ENCODE measurements around the gene CPXM1.

Gene CPXM1

GRCh38 chr20:2800521-2801285, at the start of gene CPXM1:
Gene CPXM1 (minus strand): TSS chr20:2800627. CDS start chr20:2800572, 55 bp downstream.
- H3K4me1 ChIP-seq (ENCODE audit: control insufficient read depth, insufficient read depth, low read length), result peaks cover 13% of the 10 kb centered on the region; the same call in 1 of the 2 replicates
- H3K9ac ChIP-seq (ENCODE audit: low read depth, low read length), result peak within 1 kb of the TSS; percentile 37
- peak within 1 kb of the TSS; percentile 96 for H3K4me3 ChIP-seq (ENCODE audit: low read depth, low read length)
- peaks cover 26% of the 10 kb centered on the region for H3K36me3 ChIP-seq (ENCODE audit: control insufficient read depth, insufficient read depth, low read length)
- peaks cover 62% of the 10 kb centered on the region for H3K27me3 ChIP-seq (ENCODE audit: control insufficient read depth, insufficient read depth, low read length)
- H3K27ac ChIP-seq (ENCODE audit: low read depth, low read length), result peak within 1 kb of the TSS; percentile 36
- no peaks in the 10 kb centered on the region for H3K9me3 ChIP-seq (ENCODE audit: control insufficient read depth, insufficient read depth, low read length)

- H3K9ac ChIP-seq (ENCODE audit: low read depth, low read length), result no peak overlapping the region
- H3K36me3 ChIP-seq (ENCODE audit: control insufficient read depth, insufficient read depth, low read length), result no peaks in the 10 kb centered on the region
- no peaks in the 10 kb centered on the region; the same call in 1 of the 2 replicates for H3K27me3 ChIP-seq (ENCODE audit: control insufficient read depth, insufficient read depth, low read length)
- no peak overlapping the region for H3K27ac ChIP-seq (ENCODE audit: low read depth, low read length)
- no peaks in the 10 kb centered on the region for H3K9me3 ChIP-seq (ENCODE audit: control insufficient read depth, insufficient read depth, low read length)
- no peak overlapping the region for H3K4me3 ChIP-seq (ENCODE audit: low read depth, low read length)
- no peaks in the 10 kb centered on the region for H3K4me1 ChIP-seq (ENCODE audit: control insufficient read depth, insufficient read depth, low read length)
Measured at GRCh38 chr20:2849529-2849928, 49.1 kb upstream of the CPXM1 start.

GRCh38 chr20:2847802-2848201, 47.4 kb upstream of the CPXM1 start:
- Histone ChIP-seq H3K9ac (ENCODE audit: low read depth, low read length) (no peak overlapping the region), H3K4me1 (ENCODE audit: control insufficient read depth, insufficient read depth, low read length) (no peaks in the 10 kb centered on the region), H3K4me3 (ENCODE audit: low read depth, low read length) (no peak overlapping the region), H3K27ac (ENCODE audit: low read depth, low read length) (no peak overlapping the region), H3K27me3 (ENCODE audit: control insufficient read depth, insufficient read depth, low read length) (no peaks in the 10 kb centered on the region; the same call in 1 of the 2 replicates), H3K36me3 (ENCODE audit: control insufficient read depth, insufficient read depth, low read length) (no peaks in the 10 kb centered on the region), H3K9me3 (ENCODE audit: control insufficient read depth, insufficient read depth, low read length) (no peaks in the 10 kb centered on the region)

- no peak overlapping the region for H3K27ac ChIP-seq (ENCODE audit: low read depth, low read length)
- no peaks in the 10 kb centered on the region for H3K4me1 ChIP-seq (ENCODE audit: control insufficient read depth, insufficient read depth, low read length)
- no peaks in the 10 kb centered on the region for H3K9me3 ChIP-seq (ENCODE audit: control insufficient read depth, insufficient read depth, low read length)
- H3K9ac ChIP-seq (ENCODE audit: low read depth, low read length), result no peak overlapping the region
- no peaks in the 10 kb centered on the region; the same call in 1 of the 2 replicates for H3K27me3 ChIP-seq (ENCODE audit: control insufficient read depth, insufficient read depth, low read length)
- no peak overlapping the region for H3K4me3 ChIP-seq (ENCODE audit: low read depth, low read length)
- no peaks in the 10 kb centered on the region for H3K36me3 ChIP-seq (ENCODE audit: control insufficient read depth, insufficient read depth, low read length)
Measured at GRCh38 chr20:2846698-2847097, 46.3 kb upstream of the CPXM1 start.

GRCh38 chr20:2845607-2846006, 45.2 kb upstream of the CPXM1 start:
- H3K9me3 ChIP-seq (ENCODE audit: control insufficient read depth, insufficient read depth, low read length), result no peaks in the 10 kb centered on the region
- no peaks in the 10 kb centered on the region; the same call in none of the 2 replicates for H3K27me3 ChIP-seq (ENCODE audit: control insufficient read depth, insufficient read depth, low read length)
- no peak overlapping the region for H3K4me3 ChIP-seq (ENCODE audit: low read depth, low read length)
- H3K9ac ChIP-seq (ENCODE audit: low read depth, low read length), result no peak overlapping the region
- H3K27ac ChIP-seq (ENCODE audit: low read depth, low read length), result no peak overlapping the region
- no peaks in the 10 kb centered on the region for H3K36me3 ChIP-seq (ENCODE audit: control insufficient read depth, insufficient read depth, low read length)
- 0 out of 2 replicates have a peak, but pooled peaks cover 3% of the 10 kb centered on the region for H3K4me1 ChIP-seq (ENCODE audit: control insufficient read depth, insufficient read depth, low read length)

GRCh38 chr20:2840967-2841531, 40.6 kb upstream of the CPXM1 start:
- Histone ChIP-seq H3K9me3 (ENCODE audit: control insufficient read depth, insufficient read depth, low read length) (no peaks in the 10 kb centered on the region), H3K4me3 (ENCODE audit: low read depth, low read length) (peak overlapping the region; percentile 84), H3K36me3 (ENCODE audit: control insufficient read depth, insufficient read depth, low read length) (no peaks in the 10 kb centered on the region), H3K27me3 (ENCODE audit: control insufficient read depth, insufficient read depth, low read length) (peaks cover 14% of the 10 kb centered on the region), H3K9ac (ENCODE audit: low read depth, low read length) (no peak overlapping the region), H3K4me1 (ENCODE audit: control insufficient read depth, insufficient read depth, low read length) (0 out of 2 replicates have a peak, but pooled peaks cover 3% of the 10 kb centered on the region), H3K27ac (ENCODE audit: low read depth, low read length) (no peak overlapping the region)

- H3K36me3 ChIP-seq (ENCODE audit: control insufficient read depth, insufficient read depth, low read length), result no peaks in the 10 kb centered on the region
- H3K9ac ChIP-seq (ENCODE audit: low read depth, low read length), result peak within 1 kb of the TSS; percentile 68
- peaks cover 14% of the 10 kb centered on the region for H3K27me3 ChIP-seq (ENCODE audit: control insufficient read depth, insufficient read depth, low read length)
- H3K27ac ChIP-seq (ENCODE audit: low read depth, low read length), result no peak within 1 kb of the TSS
- H3K4me3 ChIP-seq (ENCODE audit: low read depth, low read length), result peak within 1 kb of the TSS; percentile 84
- no peaks in the 10 kb centered on the region for H3K9me3 ChIP-seq (ENCODE audit: control insufficient read depth, insufficient read depth, low read length)
- 0 out of 2 replicates have a peak, but pooled peaks cover 3% of the 10 kb centered on the region for H3K4me1 ChIP-seq (ENCODE audit: control insufficient read depth, insufficient read depth, low read length)
Measured at GRCh38 chr20:2840138-2840966, 39.9 kb upstream of the CPXM1 start, which contains the start of the genes PCED1A and VPS16. Gene PCED1A (minus strand): TSS chr20:2840655. CDS start chr20:2839912, 743 bp downstream. Gene VPS16 (plus strand): TSS chr20:2840745. CDS start chr20:2840775, 30 bp downstream.

GRCh38 chr20:2839732-2840137, 39.3 kb upstream of the CPXM1 start:
- H3K27ac ChIP-seq (ENCODE audit: low read depth, low read length), result no peak overlapping the region
- H3K9me3 ChIP-seq (ENCODE audit: control insufficient read depth, insufficient read depth, low read length), result no peaks in the 10 kb centered on the region
- peaks cover 14% of the 10 kb centered on the region for H3K27me3 ChIP-seq (ENCODE audit: control insufficient read depth, insufficient read depth, low read length)
- H3K9ac ChIP-seq (ENCODE audit: low read depth, low read length), result no peak overlapping the region
- 0 out of 2 replicates have a peak, but pooled peaks cover 3% of the 10 kb centered on the region for H3K4me1 ChIP-seq (ENCODE audit: control insufficient read depth, insufficient read depth, low read length)
- peak overlapping the region; percentile 84; the same call in 1 of the 2 replicates for H3K4me3 ChIP-seq (ENCODE audit: low read depth, low read length)
- no peaks in the 10 kb centered on the region for H3K36me3 ChIP-seq (ENCODE audit: control insufficient read depth, insufficient read depth, low read length)

GRCh38 chr20:2838847-2839671, 38.6 kb upstream of the CPXM1 start:
- 0 out of 2 replicates have a peak, but pooled peaks cover 3% of the 10 kb centered on the region for H3K4me1 ChIP-seq (ENCODE audit: control insufficient read depth, insufficient read depth, low read length)
- H3K9ac ChIP-seq (ENCODE audit: low read depth, low read length), result no peak overlapping the region
- H3K36me3 ChIP-seq (ENCODE audit: control insufficient read depth, insufficient read depth, low read length), result no peaks in the 10 kb centered on the region
- H3K9me3 ChIP-seq (ENCODE audit: control insufficient read depth, insufficient read depth, low read length), result no peaks in the 10 kb centered on the region
- H3K4me3 ChIP-seq (ENCODE audit: low read depth, low read length), result no peak overlapping the region
- H3K27ac ChIP-seq (ENCODE audit: low read depth, low read length), result no peak overlapping the region
- H3K27me3 ChIP-seq (ENCODE audit: control insufficient read depth, insufficient read depth, low read length), result peaks cover 14% of the 10 kb centered on the region
